Measurements from ENCODE around the gene LRRC17.

GRCh38 chr7:102988631-102989560 is 76.1 kb downstream of the LRRC17 start:
- TF ChIP-seq CTCF (IDR thresholded peaks at IDR 0.05; ENCODE audit: low read length) (no peak), EZH2 (IDR thresholded peaks at IDR 0.05; ENCODE audit: borderline replicate concordance, low read length) (no peak)
